HL-60 (cell line): Measurements from ENCODE around the gene NELFA.

ENCODE experiments used
- DNase-seq, 2 experiments: peaks; one replicate each; pipeline ENCODE4 v3.0.0-alpha.2; 2010 to 2020; ENCODE audit warnings: low read depth in 1 of 2, low spot score in 1 of 2
- H3K27ac ChIP-seq: fragments of 250-450 bp; sonication (Bioruptor Pico); replicated peaks from 2 replicates; pipeline ENCODE4 v1.5.1; 2020; ENCODE audit warnings: mild to moderate bottlenecking, moderate library complexity
- H3K27me3 ChIP-seq: fragments of 250-450 bp; sonication (Bioruptor Pico); 2 replicates; pipeline ENCODE4 v1.5.1; 2021; ENCODE audit warnings: mild to moderate bottlenecking, moderate library complexity; ENCODE audit not compliant: insufficient read depth, poor library complexity, severe bottlenecking
- H3K4me3 ChIP-seq: replicated peaks from 2 replicates; pipeline ENCODE4 v1.5.1; 2011; ENCODE audit warnings: mild to moderate bottlenecking, control low read depth, low read length; ENCODE audit not compliant: insufficient read depth
- GABPA ChIP-seq: IDR thresholded peaks from 2 replicates; pipeline ENCODE4 v1.6.1; 2012; ENCODE audit warnings: low read depth
- POLR2AphosphoS5 ChIP-seq: IDR thresholded peaks from 2 replicates; pipeline ENCODE4 v1.6.1; 2012; ENCODE audit warnings: low read depth
- SPI1 ChIP-seq: IDR thresholded peaks from 2 replicates; pipeline ENCODE4 v1.6.1; 2012; ENCODE audit warnings: low read depth, mild to moderate bottlenecking, borderline replicate concordance
- TF ChIP-seq, protein P1 (sequence below): IDR thresholded peaks from 2 replicates; pipeline ENCODE4 v1.6.1; 2012; ENCODE audit warnings: low read depth; ENCODE audit not compliant: insufficient replicate concordance
- TF ChIP-seq, protein P2 (sequence below): IDR thresholded peaks from one replicate; pipeline ENCODE4 v1.5.1; 2011; ENCODE audit warnings: low read length, control low read depth, inconsistent platforms; ENCODE audit not compliant: insufficient read depth

NELFA gene

DNA sequence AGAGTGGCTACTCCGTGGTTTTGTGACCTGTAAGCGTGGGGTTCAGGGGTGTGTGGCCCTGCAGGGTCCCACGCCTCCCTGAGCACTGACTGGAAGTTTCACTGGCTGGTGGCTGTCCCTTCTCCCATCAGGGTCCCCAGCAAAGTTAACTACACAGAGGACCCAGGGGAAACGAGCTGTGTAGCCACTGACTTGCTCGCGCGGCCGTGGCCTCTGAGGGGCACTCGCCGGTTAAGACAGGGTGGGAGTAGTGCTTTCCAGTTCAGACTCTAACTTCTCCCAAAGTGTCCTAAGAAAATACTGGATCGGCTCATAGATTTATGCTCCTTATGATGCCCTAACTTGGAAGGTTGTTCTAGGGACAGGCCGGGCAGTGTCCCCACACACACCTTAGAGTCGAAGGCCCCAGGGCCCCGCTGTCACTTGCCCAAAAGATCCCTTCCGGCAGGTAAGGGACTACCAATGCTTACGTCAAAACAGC is 28.2 kb downstream of the NELFA start:
- TF ChIP-seq, protein P1, sequence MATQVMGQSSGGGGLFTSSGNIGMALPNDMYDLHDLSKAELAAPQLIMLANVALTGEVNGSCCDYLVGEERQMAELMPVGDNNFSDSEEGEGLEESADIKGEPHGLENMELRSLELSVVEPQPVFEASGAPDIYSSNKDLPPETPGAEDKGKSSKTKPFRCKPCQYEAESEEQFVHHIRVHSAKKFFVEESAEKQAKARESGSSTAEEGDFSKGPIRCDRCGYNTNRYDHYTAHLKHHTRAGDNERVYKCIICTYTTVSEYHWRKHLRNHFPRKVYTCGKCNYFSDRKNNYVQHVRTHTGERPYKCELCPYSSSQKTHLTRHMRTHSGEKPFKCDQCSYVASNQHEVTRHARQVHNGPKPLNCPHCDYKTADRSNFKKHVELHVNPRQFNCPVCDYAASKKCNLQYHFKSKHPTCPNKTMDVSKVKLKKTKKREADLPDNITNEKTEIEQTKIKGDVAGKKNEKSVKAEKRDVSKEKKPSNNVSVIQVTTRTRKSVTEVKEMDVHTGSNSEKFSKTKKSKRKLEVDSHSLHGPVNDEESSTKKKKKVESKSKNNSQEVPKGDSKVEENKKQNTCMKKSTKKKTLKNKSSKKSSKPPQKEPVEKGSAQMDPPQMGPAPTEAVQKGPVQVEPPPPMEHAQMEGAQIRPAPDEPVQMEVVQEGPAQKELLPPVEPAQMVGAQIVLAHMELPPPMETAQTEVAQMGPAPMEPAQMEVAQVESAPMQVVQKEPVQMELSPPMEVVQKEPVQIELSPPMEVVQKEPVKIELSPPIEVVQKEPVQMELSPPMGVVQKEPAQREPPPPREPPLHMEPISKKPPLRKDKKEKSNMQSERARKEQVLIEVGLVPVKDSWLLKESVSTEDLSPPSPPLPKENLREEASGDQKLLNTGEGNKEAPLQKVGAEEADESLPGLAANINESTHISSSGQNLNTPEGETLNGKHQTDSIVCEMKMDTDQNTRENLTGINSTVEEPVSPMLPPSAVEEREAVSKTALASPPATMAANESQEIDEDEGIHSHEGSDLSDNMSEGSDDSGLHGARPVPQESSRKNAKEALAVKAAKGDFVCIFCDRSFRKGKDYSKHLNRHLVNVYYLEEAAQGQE, result no peak
- TF ChIP-seq SPI1 (no peak), GABPA (no peak), POLR2AphosphoS5 (no peak; the same call in 1 of the 2 replicates)
- TF ChIP-seq, protein P2, sequence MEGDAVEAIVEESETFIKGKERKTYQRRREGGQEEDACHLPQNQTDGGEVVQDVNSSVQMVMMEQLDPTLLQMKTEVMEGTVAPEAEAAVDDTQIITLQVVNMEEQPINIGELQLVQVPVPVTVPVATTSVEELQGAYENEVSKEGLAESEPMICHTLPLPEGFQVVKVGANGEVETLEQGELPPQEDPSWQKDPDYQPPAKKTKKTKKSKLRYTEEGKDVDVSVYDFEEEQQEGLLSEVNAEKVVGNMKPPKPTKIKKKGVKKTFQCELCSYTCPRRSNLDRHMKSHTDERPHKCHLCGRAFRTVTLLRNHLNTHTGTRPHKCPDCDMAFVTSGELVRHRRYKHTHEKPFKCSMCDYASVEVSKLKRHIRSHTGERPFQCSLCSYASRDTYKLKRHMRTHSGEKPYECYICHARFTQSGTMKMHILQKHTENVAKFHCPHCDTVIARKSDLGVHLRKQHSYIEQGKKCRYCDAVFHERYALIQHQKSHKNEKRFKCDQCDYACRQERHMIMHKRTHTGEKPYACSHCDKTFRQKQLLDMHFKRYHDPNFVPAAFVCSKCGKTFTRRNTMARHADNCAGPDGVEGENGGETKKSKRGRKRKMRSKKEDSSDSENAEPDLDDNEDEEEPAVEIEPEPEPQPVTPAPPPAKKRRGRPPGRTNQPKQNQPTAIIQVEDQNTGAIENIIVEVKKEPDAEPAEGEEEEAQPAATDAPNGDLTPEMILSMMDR, result no peak
- no peak for DNase-seq
- H3K27ac ChIP-seq, result no peak overlapping the region

DNA sequence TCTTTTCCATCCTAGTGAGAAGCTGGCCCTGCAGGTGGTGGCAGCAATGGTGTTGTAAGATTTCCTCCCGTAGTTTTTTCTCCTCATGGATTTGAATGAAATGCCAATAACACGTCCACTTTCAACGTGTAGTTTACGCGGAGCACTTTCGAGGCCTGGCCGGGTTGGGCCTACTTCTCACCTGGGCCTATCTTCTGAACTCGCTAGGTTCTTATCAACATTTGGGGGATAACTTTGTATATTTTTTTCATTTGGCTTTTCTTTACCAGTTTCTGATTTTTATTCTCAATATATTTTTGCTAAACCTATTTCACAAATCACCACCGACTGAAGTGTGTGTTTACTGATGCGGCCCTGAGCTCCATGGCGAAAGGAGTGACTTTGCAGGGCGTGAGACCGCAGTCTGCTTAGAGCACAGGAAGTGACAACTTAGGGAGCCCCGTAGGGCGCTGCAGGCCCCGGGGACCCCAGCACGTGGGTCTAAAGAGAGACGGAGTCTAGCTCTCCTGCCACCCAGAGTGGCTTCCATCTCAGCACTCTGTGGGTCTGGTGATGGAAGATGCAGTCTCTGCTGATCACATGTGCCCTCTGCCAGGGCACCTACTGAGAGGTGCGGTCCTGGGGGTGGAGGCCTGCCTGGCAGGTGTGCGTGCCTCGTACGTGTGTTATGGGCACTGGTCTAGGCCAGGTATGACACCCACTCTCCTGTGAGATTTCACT is 29.1 kb downstream of the NELFA start:
- no peak for DNase-seq
- H3K27me3 ChIP-seq, result no peaks in the 10 kb centered on the region
- no peak for TF ChIP-seq GABPA
- TF ChIP-seq, protein P2, result no peak
- no peak for TF ChIP-seq SPI1
- TF ChIP-seq POLR2AphosphoS5, result no peak; the same call in 1 of the 2 replicates
- TF ChIP-seq, protein P1, result no peak
- no peak overlapping the region for H3K27ac ChIP-seq
- no peak overlapping the region for H3K4me3 ChIP-seq

More for the DNA sequence above, 28.2 kb downstream of the NELFA start:
- Histone ChIP-seq H3K4me3 (no peak overlapping the region), H3K27me3 (no peaks in the 10 kb centered on the region)

DNA sequence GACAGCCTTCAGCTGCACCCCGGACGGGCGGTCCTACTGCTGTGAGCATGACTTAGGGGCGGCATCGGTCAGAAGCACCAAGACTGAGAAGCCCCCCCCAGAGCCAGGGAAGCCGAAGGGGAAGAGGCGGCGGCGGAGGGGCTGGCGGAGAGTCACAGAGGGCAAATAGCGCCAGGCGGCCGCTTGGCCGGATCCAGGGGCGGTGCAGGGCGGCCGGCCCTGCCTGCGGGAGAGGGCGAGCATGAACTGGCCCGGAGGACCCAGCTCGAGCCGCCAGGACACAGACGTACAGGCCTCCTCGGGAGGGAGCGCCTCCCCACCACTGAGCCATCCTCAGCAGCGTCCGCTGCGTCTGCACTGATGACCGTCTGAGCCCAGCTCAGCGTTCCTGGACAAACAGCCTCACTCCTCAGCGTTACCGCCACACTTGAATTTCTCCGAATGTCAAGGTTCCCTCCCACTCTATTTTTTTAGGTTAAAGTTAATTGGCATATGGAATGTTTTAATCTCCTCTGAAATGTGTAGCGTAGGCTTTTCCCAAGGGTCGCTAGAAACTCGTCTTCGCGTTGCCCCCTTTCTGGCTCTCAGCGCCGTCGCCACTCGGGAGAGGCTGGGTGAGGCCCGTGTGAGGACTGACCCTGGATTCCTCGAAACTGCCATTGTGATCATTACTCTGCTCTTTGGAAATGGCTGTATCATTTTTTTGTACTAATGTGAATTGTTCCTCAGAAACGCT is 29.9 kb downstream of the NELFA start:
- no peak overlapping the region for H3K4me3 ChIP-seq
- DNase-seq, result no peak
- TF ChIP-seq, protein P1, result no peak
- TF ChIP-seq GABPA, result no peak
- TF ChIP-seq, protein P2, result no peak
- TF ChIP-seq SPI1, result no peak
- no peak for TF ChIP-seq POLR2AphosphoS5
- no peak overlapping the region for H3K27ac ChIP-seq
- no peaks in the 10 kb centered on the region for H3K27me3 ChIP-seq
